Thyroid gland (tissue), 4 donors: ENCODE measurements around the gene TYRO3. TPM values are rescaled to one million over a fixed set of nuclear protein-coding genes. Genes with fewer than 3 reads are reported as not detected.

ENCODE experiments used
- DNase-seq, 2 donors: peaks; one replicate each; pipeline ENCODE4 v3.0.0-alpha.2; 2019
- H3K27ac ChIP-seq, 3 donors: fragments of 200-600 bp; sonication (generic); 1 replicate in 2 of 3; 2 replicates in 1 of 3; pipeline ENCODE4 v1.5.1; 2016 to 2019; ENCODE audit warnings: mild to moderate bottlenecking in 1 of 3, moderate library complexity in 1 of 3
- H3K27me3 ChIP-seq: fragments of 200-600 bp; sonication (generic); one replicate; pipeline ENCODE4 v1.5.1; 2019
- H3K36me3 ChIP-seq, 2 donors: fragments of 200-600 bp; sonication (generic); one replicate each; pipeline ENCODE4 v1.5.1; 2016 to 2019
- H3K4me1 ChIP-seq, 2 donors: fragments of 200-600 bp; sonication (generic); one replicate each; pipeline ENCODE4 v1.5.1; 2017 to 2019
- H3K4me3 ChIP-seq, 3 donors: fragments of 200-600 bp; sonication (generic); replicated peaks in 1 of 3; 1 replicate in 2 of 3; 2 replicates in 1 of 3; pipeline ENCODE4 v1.5.1; 2016; ENCODE audit warnings: mild to moderate bottlenecking in 1 of 3
- H3K9me3 ChIP-seq: fragments of 200-600 bp; sonication (generic); one replicate; pipeline ENCODE4 v1.5.1; 2017
- POLR2A ChIP-seq, 2 donors: fragments of 450-650 bp; IDR thresholded peaks; one replicate each; pipeline ENCODE4 v1.6.1; 2017; ENCODE audit warnings: antibody characterized with exemption in 2 of 2, mild to moderate bottlenecking in 2 of 2, moderate library complexity in 1 of 2
- WGBS, 2 donors: methylation state at CpG; one replicate each; pipeline ENCODE4 v1.1.5; 2017; 5-methylcytosine and 5-hydroxymethylcytosine counted together
- intact Hi-C: fragments of 100-400 bp; cut with DNase I; formaldehyde crosslinking; loops from one replicate; pipeline ENCODE4 v1.15.1; 2023
- total RNA-seq, 4 donors: library from RNA; depleted of rRNA; stranded (reverse); fragments of >200 nt; gene quantifications; one replicate each; pipeline ENCODE4 v1.2.3, GENCODE V29; 2016
- TF ChIP-seq, protein P1 (sequence below), 6 experiments: fragments of 200-600 bp in 3 of 6; fragments of 450-650 bp in 3 of 6; sonication (generic) in 3 of 6; IDR thresholded peaks; one replicate each; pipeline ENCODE4 v1.5.1; 2016 to 2019; ENCODE audit warnings: antibody characterized with exemption in 6 of 6, mild to moderate bottlenecking in 2 of 6, inconsistent platforms in 1 of 6, moderate library complexity in 1 of 6

TYRO3 gene
- total RNA-seq, 4 donors from 2014 or later, result 1.6 to 4.4 (median 3.4) TPM

DNA sequence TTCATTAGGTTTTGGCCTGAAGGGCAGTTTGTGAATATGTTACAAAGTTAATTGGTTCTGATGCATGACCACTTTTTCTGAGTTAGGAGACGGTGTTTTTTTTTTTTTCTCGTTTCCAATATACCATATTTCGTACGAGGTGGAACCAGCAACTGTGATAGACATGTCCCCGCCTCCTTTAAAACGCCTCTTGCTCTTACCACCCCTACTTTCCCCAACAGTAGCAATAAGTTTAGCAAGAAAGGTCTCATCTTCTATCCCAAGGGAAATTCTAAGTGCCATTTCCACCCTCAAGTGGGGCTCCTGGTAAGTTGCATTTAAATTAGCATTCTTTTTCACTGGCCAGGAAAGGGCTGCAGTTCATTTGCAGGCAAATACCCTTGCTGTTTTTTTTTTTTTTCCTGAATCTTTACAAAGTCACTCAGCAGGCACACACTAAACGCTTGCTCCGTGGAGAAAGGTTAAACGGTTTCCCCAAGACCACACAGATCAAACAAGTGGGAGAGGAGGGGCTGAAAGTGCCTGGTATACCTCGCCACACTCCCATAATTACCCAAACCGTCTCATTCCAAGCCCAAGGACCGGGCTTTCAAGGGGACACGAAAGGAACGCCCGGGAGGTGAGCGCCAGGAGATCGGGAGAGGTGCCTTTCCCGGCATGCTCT is 61.7 kb downstream of the TYRO3 start:
- WGBS, 2 donors, result 25 to 29% methylated on average over 18 of the region's 18 CpGs
- H3K4me1 ChIP-seq, result peaks cover 6 to 10% of the 10 kb centered on the region in 2 donors
- H3K27ac ChIP-seq, result peak overlapping the region; percentile 47 to 64 (median 59)
- intact Hi-C loops, result no loop called here
- H3K27me3 ChIP-seq, result no peaks in the 10 kb centered on the region
- H3K9me3 ChIP-seq, result no peaks in the 10 kb centered on the region
- peak overlapping the region; percentile 35 to 74 (median 60) for H3K4me3 ChIP-seq
- no peak for DNase-seq
- no peak for TF ChIP-seq POLR2A (IDR thresholded peaks at IDR 0.05)
- TF ChIP-seq, protein P1, sequence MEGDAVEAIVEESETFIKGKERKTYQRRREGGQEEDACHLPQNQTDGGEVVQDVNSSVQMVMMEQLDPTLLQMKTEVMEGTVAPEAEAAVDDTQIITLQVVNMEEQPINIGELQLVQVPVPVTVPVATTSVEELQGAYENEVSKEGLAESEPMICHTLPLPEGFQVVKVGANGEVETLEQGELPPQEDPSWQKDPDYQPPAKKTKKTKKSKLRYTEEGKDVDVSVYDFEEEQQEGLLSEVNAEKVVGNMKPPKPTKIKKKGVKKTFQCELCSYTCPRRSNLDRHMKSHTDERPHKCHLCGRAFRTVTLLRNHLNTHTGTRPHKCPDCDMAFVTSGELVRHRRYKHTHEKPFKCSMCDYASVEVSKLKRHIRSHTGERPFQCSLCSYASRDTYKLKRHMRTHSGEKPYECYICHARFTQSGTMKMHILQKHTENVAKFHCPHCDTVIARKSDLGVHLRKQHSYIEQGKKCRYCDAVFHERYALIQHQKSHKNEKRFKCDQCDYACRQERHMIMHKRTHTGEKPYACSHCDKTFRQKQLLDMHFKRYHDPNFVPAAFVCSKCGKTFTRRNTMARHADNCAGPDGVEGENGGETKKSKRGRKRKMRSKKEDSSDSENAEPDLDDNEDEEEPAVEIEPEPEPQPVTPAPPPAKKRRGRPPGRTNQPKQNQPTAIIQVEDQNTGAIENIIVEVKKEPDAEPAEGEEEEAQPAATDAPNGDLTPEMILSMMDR (IDR thresholded peaks at IDR 0.05), result no peak
- no peaks in the 10 kb centered on the region for H3K36me3 ChIP-seq

DNA sequence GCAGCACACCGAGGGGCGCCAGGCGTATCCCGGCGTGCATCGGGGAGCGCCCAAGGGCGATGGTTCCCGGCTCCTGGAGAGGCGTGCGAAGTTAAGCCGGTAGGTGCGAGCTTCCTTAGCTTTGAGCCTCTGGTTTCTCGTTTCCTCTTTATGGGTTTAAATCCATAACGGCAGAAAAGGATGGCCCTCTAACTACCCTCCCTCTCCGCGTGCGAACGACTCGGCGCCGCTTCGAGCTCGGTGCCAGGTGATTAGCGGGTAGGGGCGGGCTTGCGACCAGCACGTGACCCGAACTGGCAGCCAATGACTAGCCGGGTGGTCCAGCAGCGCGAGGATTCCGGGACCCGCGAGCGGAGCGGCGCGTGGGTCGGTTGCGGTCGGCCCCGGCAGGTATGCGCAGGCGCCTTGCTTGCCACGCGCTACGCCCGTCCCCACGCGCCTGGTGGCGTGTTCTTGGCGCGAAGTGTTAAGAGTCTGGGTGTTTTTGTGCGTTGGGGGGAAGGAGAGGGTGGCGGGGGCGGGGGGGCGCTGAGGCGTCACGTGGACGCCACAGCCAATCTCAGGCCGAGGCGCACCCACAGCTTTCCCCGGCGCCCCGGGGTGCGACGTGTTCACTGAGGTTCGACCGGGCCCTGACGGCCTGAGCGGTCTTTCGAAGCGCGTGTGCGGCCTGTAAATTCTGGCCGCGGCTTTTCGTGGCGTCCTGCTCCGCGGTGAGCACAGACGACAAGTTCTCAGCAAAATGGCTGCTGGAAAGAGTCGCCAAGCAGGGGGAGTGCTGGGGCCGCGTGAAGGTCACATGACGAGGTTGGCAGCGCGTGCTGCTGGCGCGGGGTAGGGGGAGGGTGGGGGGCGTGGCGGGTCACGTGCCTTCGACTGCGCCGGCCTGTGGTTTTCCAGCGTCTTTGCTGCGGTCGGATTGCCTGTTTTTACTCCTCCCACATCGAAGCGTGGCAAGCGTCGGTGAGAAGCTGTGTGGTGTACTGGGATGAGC is 62.5 kb downstream of the TYRO3 start:
- H3K27ac ChIP-seq, result peak overlapping the region; percentile 47 to 64 (median 59)
- intact Hi-C loops, result no loop called here
- peak; percentile 79 to 80 for DNase-seq
- peak overlapping the region; percentile 35 to 74 (median 60) for H3K4me3 ChIP-seq
- no peaks in the 10 kb centered on the region for H3K27me3 ChIP-seq
- peaks cover 6 to 10% of the 10 kb centered on the region in 2 donors for H3K4me1 ChIP-seq
- no peaks in the 10 kb centered on the region for H3K9me3 ChIP-seq
- no peaks in the 10 kb centered on the region for H3K36me3 ChIP-seq
- WGBS, 2 donors, result 2 to 4% methylated on average over 29 to 40 of the region's 104 CpGs
- TF ChIP-seq, protein P1 (IDR thresholded peaks at IDR 0.05), result no peak
- peak in 1 of 2 donors; percentile 19 for TF ChIP-seq POLR2A (IDR thresholded peaks at IDR 0.05)

DNA sequence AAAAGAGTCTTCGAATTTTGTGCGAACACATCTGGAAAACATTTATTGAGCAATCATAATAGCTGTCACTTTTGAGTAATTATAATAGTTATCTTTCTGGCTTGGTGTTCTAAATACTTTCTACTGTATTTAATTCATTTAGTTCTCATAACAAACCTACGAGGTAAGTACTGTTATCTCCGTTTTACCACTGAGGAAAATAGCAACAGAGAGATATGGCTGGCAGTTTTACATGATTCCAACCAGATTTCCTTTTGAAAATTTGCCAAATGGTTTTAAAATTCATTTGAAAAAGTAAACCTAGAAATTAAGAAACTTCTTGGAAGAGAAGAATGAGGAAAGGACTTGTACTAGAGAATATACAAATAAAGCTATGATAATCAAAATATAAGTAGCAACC is 63.9 kb downstream of the TYRO3 start:
- H3K9me3 ChIP-seq, result no peaks in the 10 kb centered on the region
- intact Hi-C loops, result no loop called here
- no peak for TF ChIP-seq POLR2A (IDR thresholded peaks at IDR 0.05)
- TF ChIP-seq, protein P1 (IDR thresholded peaks at IDR 0.05), result no peak
- 80 to 83% methylated on average over 4 of the region's 4 CpGs for WGBS, 2 donors
- no peak for DNase-seq
- H3K27ac ChIP-seq, result no peak overlapping the region
- no peaks in the 10 kb centered on the region for H3K27me3 ChIP-seq
- no peak overlapping the region for H3K4me3 ChIP-seq
- peaks cover 6 to 10% of the 10 kb centered on the region in 2 donors for H3K4me1 ChIP-seq
- H3K36me3 ChIP-seq, result no peaks in the 10 kb centered on the region

DNA sequence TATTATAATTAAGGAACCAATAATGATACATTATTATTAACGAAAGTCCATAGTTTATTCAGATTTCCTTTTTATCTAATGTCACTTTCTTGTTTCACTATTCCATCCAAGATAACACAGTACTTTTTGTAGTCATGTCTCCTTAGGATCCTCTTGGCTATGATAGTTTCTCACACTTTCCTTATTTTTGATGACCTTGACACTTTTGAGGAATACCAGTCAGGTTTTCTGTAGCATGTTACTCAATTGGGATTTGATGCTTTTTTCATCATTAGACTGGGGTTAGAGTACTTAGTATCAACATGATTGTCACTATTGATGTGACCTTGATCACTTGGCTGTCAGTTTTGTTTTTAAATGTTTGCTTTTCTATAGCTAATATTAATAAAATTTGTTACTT is 68.2 kb downstream of the TYRO3 start:
- Histone ChIP-seq H3K36me3 (no peaks in the 10 kb centered on the region), H3K4me1 (peaks cover 0 to 2% of the 10 kb centered on the region in 2 donors), H3K4me3 (no peak overlapping the region), H3K9me3 (no peaks in the 10 kb centered on the region), H3K27me3 (no peaks in the 10 kb centered on the region), H3K27ac (no peak overlapping the region)
- 96 to 98% methylated on average over 1 of the region's 1 CpG for WGBS, 2 donors
- TF ChIP-seq, protein P1 (IDR thresholded peaks at IDR 0.05), result no peak
- TF ChIP-seq POLR2A (IDR thresholded peaks at IDR 0.05), result no peak
- no peak for DNase-seq
- intact Hi-C loops, result no loop called here
